ENCODE measurements around the gene PROP1. TPM values are rescaled to one million over a fixed set of nuclear protein-coding genes. Genes with fewer than 3 reads are reported as not detected.

PROP1 gene
- total RNA-seq (2022; extraction: Qiagen RNA extraction; ENCODE audit: low read depth) = 0.19 TPM in 1 of 5 replicates, not detected in the others

GRCh38 chr5:177995691-177996595 lies at the start of gene PROP1:
TSS of gene PROP1 (minus strand) at chr5:177996242. CDS start at chr5:177995933, 309 bp downstream.

Other genes starting within 250 kb of the PROP1 start
- not detected in 5 replicates for gene FAM153A, start 213.3 kb downstream of the PROP1 start, total RNA-seq (2022; extraction: Qiagen RNA extraction; ENCODE audit: low read depth)
- 0.73 to 1.1 TPM (median 1.0 TPM) in 5 replicates for gene N4BP3, start 117.3 kb upstream of the PROP1 start, total RNA-seq (2022; extraction: Qiagen RNA extraction; ENCODE audit: low read depth)
- gene RMND5B, start 134.8 kb upstream of the PROP1 start, total RNA-seq (2022; extraction: Qiagen RNA extraction; ENCODE audit: low read depth) = 18.6 to 33.5 TPM (median 32.3 TPM) in 5 replicates
- gene NHP2, start 157.6 kb upstream of the PROP1 start, total RNA-seq (2022; extraction: Qiagen RNA extraction; ENCODE audit: low read depth) = 384 to 453 TPM (median 422 TPM) in 5 replicates
- gene GMCL2, start 191.1 kb upstream of the PROP1 start, total RNA-seq (2022; extraction: Qiagen RNA extraction; ENCODE audit: low read depth) = not detected in 5 replicates
- 320 to 421 TPM (median 337 TPM) in 5 replicates for gene HNRNPAB, start 208.3 kb upstream of the PROP1 start, total RNA-seq (2022; extraction: Qiagen RNA extraction; ENCODE audit: low read depth)
- 6.5 to 12.0 TPM (median 9.9 TPM) in 5 replicates for gene PHYKPL, start 236.6 kb upstream of the PROP1 start, total RNA-seq (2022; extraction: Qiagen RNA extraction; ENCODE audit: low read depth)

Measured in A549 treated with ZK216348 at 1 μM for 4 hours (cell line).